Measurements from ENCODE around the gene IGSF9B.

IGSF9B gene

DNA sequence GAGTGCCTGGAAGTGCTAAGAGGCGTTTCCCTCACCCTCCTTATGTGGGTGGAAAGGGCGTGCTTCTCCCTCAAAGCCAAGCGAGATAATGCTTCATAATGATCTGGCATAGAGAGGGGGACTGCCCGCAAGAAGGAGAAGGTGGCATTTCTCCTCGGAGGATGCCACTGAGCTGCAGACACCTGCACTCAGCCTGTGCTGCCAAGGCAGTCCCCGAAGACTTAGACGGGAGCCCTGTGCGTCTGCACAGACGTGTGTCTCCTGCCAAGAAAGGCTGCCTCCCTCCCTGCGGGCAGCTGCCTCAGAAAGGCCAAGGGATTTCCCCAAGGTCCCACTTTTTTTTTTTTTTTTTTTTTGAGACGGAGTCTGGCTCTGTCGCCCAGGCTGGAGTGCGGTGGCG, 63.4 kb downstream of the IGSF9B start:
- Histone ChIP-seq H3K27ac (ENCODE audit: low read length) (no peak overlapping the region), H3K4me1 (ENCODE audit: insufficient read depth, low read length) (peaks cover 19% of the 10 kb centered on the region), H3K36me3 (ENCODE audit: insufficient read depth, low read depth, low read length) (peaks cover 10% of the 10 kb centered on the region; the same call in 1 of the 2 replicates), H3K4me3 (ENCODE audit: low read length) (no peak overlapping the region), H3K9ac (ENCODE audit: low read depth, low read length) (no peak overlapping the region), H3K9me3 (ENCODE audit: insufficient read depth, low read depth, low read length) (no peaks in the 10 kb centered on the region), H3K27me3 (ENCODE audit: insufficient read depth, low read length) (no peaks in the 10 kb centered on the region; the same call in 1 of the 2 replicates)

DNA sequence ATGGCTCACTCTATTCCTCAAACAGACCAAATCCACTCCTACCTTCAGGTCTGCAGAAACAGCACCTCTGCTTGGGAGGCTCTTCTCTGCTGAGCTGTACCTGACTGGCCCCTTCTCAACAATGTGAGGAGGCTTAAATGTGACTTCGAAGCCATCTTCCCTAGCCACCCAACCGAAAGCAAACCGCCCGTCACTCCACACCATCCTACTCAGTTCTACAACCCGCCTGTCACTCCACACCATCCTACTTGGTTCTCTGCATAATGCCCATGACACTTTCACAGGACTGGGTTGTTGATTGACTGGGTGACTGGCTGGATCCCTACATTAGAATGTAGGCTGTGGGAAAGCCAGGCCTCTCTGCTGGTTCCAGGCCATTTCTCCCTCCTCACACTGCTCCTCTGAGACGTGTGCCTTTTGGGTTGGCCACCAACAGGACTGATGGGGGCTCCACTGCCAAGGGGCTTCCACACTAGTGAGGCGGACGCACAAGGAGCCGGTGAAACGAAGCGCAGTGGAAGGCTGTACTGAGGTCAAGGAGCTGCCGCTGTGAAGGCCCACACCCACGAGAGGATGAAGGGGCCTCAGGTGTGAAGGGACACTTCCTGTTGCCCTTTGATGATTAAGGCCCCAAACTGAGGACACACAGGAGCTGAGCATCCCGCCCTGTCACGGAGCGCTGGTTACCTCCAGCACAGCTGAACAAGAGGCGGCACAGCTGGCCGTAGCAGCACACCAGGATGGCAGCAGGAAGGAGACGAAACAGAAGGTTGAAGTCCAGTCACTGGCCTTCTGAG, 64.0 kb downstream of the IGSF9B start:
- Histone ChIP-seq H3K27ac (ENCODE audit: low read length) (no peak overlapping the region), H3K4me1 (ENCODE audit: insufficient read depth, low read length) (peaks cover 19% of the 10 kb centered on the region), H3K36me3 (ENCODE audit: insufficient read depth, low read depth, low read length) (peaks cover 10% of the 10 kb centered on the region; the same call in 1 of the 2 replicates), H3K27me3 (ENCODE audit: insufficient read depth, low read length) (no peaks in the 10 kb centered on the region; the same call in 1 of the 2 replicates), H3K9ac (ENCODE audit: low read depth, low read length) (no peak overlapping the region), H3K9me3 (ENCODE audit: insufficient read depth, low read depth, low read length) (no peaks in the 10 kb centered on the region), H3K4me3 (ENCODE audit: low read length) (no peak overlapping the region)

DNA sequence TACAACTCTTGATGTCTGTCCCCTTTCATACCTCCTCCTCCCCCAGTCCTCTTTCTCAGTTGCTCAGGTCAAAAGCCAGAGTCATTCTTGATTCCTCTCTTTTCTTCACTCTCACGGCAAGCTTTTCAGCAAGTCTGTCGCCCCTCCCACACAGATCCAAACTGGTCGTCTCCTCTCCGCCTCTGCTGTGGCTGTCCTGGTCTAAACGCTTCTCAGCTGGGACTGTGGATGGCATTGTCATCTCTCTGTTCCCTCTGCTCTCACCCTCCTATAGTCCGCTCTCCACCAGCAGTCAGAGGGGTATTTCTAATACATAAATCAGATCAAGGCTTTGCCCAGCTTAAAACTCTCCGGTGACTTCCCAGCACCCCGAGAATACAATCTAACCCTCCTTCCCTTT, 64.6 kb downstream of the IGSF9B start:
- H3K27me3 ChIP-seq (ENCODE audit: insufficient read depth, low read length) = no peaks in the 10 kb centered on the region; the same call in 1 of the 2 replicates
- peaks cover 19% of the 10 kb centered on the region for H3K4me1 ChIP-seq (ENCODE audit: insufficient read depth, low read length)
- no peak overlapping the region for H3K4me3 ChIP-seq (ENCODE audit: low read length)
- no peak overlapping the region for H3K9ac ChIP-seq (ENCODE audit: low read depth, low read length)
- H3K36me3 ChIP-seq (ENCODE audit: insufficient read depth, low read depth, low read length) = peaks cover 5% of the 10 kb centered on the region; the same call in 1 of the 2 replicates
- H3K27ac ChIP-seq (ENCODE audit: low read length) = no peak overlapping the region
- H3K9me3 ChIP-seq (ENCODE audit: insufficient read depth, low read depth, low read length) = no peaks in the 10 kb centered on the region

DNA sequence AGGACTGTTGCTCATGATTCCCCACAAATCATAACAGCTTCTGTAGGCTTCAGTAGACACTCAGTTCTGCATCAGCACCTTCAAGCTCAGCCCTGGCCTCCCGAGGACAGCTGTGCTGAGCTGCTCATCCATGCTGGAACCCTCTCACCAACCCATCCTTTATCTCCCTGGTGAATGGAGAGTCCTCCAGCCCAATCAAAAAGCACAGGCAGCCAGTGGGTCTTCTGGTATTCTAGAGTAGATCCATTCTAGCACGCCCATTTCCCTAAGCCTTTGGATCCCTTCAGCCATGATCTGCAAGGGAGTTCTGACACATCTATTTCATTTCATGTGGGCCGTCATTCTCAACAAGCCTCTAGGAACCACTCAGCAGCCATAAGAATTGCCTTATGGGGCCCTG, 66.9 kb downstream of the IGSF9B start:
- no peak overlapping the region for H3K4me3 ChIP-seq (ENCODE audit: low read length)

GRCh38 chr11:133889188-133889587, 67.6 kb downstream of the IGSF9B start:
- Histone ChIP-seq H3K4me3 (ENCODE audit: low read length) (no peak overlapping the region), H3K9ac (ENCODE audit: low read depth, low read length) (no peak overlapping the region), H3K9me3 (ENCODE audit: insufficient read depth, low read depth, low read length) (no peaks in the 10 kb centered on the region), H3K36me3 (ENCODE audit: insufficient read depth, low read depth, low read length) (no peaks in the 10 kb centered on the region), H3K4me1 (ENCODE audit: insufficient read depth, low read length) (no peaks in the 10 kb centered on the region), H3K27me3 (ENCODE audit: insufficient read depth, low read length) (no peaks in the 10 kb centered on the region; the same call in 1 of the 2 replicates), H3K27ac (ENCODE audit: low read length) (no peak overlapping the region)

More for the DNA sequence above, 66.9 kb downstream of the IGSF9B start:
- Histone ChIP-seq H3K27me3 (ENCODE audit: insufficient read depth, low read length) (no peaks in the 10 kb centered on the region; the same call in 1 of the 2 replicates), H3K4me1 (ENCODE audit: insufficient read depth, low read length) (peaks cover 6% of the 10 kb centered on the region), H3K9ac (ENCODE audit: low read depth, low read length) (no peak overlapping the region), H3K36me3 (ENCODE audit: insufficient read depth, low read depth, low read length) (no peaks in the 10 kb centered on the region), H3K27ac (ENCODE audit: low read length) (no peak overlapping the region), H3K9me3 (ENCODE audit: insufficient read depth, low read depth, low read length) (no peaks in the 10 kb centered on the region)

GRCh38 chr11:133887692-133888332, 69.0 kb downstream of the IGSF9B start:
- Histone ChIP-seq H3K4me1 (ENCODE audit: insufficient read depth, low read length) (no peaks in the 10 kb centered on the region), H3K9ac (ENCODE audit: low read depth, low read length) (no peak overlapping the region)

GRCh38 chr11:133886029-133886428, 70.7 kb downstream of the IGSF9B start:
- Histone ChIP-seq H3K36me3 (ENCODE audit: insufficient read depth, low read depth, low read length) (no peaks in the 10 kb centered on the region), H3K27me3 (ENCODE audit: insufficient read depth, low read length) (no peaks in the 10 kb centered on the region; the same call in 1 of the 2 replicates), H3K9ac (ENCODE audit: low read depth, low read length) (no peak overlapping the region), H3K27ac (ENCODE audit: low read length) (no peak overlapping the region), H3K4me3 (ENCODE audit: low read length) (no peak overlapping the region), H3K4me1 (ENCODE audit: insufficient read depth, low read length) (no peaks in the 10 kb centered on the region), H3K9me3 (ENCODE audit: insufficient read depth, low read depth, low read length) (no peaks in the 10 kb centered on the region)

More at GRCh38 chr11:133887692-133888332, 69.0 kb downstream of the IGSF9B start:
- no peaks in the 10 kb centered on the region for H3K36me3 ChIP-seq (ENCODE audit: insufficient read depth, low read depth, low read length)
- no peaks in the 10 kb centered on the region for H3K9me3 ChIP-seq (ENCODE audit: insufficient read depth, low read depth, low read length)
- no peaks in the 10 kb centered on the region; the same call in 1 of the 2 replicates for H3K27me3 ChIP-seq (ENCODE audit: insufficient read depth, low read length)
- no peak overlapping the region for H3K4me3 ChIP-seq (ENCODE audit: low read length)
- H3K27ac ChIP-seq (ENCODE audit: low read length) = no peak overlapping the region

DNA sequence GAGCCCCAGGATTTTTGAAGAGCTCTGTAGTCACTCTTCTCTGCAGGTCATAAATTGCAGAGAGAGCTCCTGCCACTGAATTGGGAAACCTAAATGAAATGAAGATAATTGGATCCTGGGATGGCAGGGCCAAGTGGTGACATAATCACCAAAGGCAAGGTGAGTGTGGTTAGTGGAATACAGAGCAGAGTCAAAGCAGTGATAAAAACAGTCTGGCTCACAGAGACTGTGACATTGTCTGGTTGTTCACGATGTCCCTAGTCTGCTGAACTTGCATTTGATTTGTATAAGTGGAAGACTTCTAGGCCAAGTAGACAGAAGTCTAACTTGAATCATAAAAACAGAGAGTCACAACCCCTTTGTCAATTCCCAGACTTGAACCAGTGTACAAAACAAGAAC, 84.6 kb downstream of the IGSF9B start:
- Histone ChIP-seq H3K4me1 (ENCODE audit: insufficient read depth, low read length) (no peaks in the 10 kb centered on the region), H3K9ac (ENCODE audit: low read depth, low read length) (no peak overlapping the region), H3K9me3 (ENCODE audit: insufficient read depth, low read depth, low read length) (no peaks in the 10 kb centered on the region), H3K4me3 (ENCODE audit: low read length) (no peak overlapping the region), H3K27ac (ENCODE audit: low read length) (no peak overlapping the region), H3K36me3 (ENCODE audit: insufficient read depth, low read depth, low read length) (no peaks in the 10 kb centered on the region), H3K27me3 (ENCODE audit: insufficient read depth, low read length) (no peaks in the 10 kb centered on the region)

- H3K9ac ChIP-seq (ENCODE audit: low read depth, low read length) = no peak overlapping the region
- no peaks in the 10 kb centered on the region for H3K36me3 ChIP-seq (ENCODE audit: insufficient read depth, low read depth, low read length)
- H3K9me3 ChIP-seq (ENCODE audit: insufficient read depth, low read depth, low read length) = no peaks in the 10 kb centered on the region
- H3K4me1 ChIP-seq (ENCODE audit: insufficient read depth, low read length) = no peaks in the 10 kb centered on the region
- H3K27me3 ChIP-seq (ENCODE audit: insufficient read depth, low read length) = no peaks in the 10 kb centered on the region
- H3K27ac ChIP-seq (ENCODE audit: low read length) = no peak overlapping the region
- H3K4me3 ChIP-seq (ENCODE audit: low read length) = no peak overlapping the region
Measured at GRCh38 chr11:133867456-133867855, 89.3 kb downstream of the IGSF9B start.

GRCh38 chr11:133865466-133865865, 91.3 kb downstream of the IGSF9B start:
- Histone ChIP-seq H3K9ac (ENCODE audit: low read depth, low read length) (no peak overlapping the region), H3K4me1 (ENCODE audit: insufficient read depth, low read length) (no peaks in the 10 kb centered on the region), H3K27ac (ENCODE audit: low read length) (no peak overlapping the region), H3K36me3 (ENCODE audit: insufficient read depth, low read depth, low read length) (no peaks in the 10 kb centered on the region), H3K9me3 (ENCODE audit: insufficient read depth, low read depth, low read length) (no peaks in the 10 kb centered on the region), H3K27me3 (ENCODE audit: insufficient read depth, low read length) (no peaks in the 10 kb centered on the region), H3K4me3 (ENCODE audit: low read length) (no peak overlapping the region)

- Histone ChIP-seq H3K36me3 (ENCODE audit: insufficient read depth, low read depth, low read length) (no peaks in the 10 kb centered on the region), H3K4me1 (ENCODE audit: insufficient read depth, low read length) (no peaks in the 10 kb centered on the region), H3K4me3 (ENCODE audit: low read length) (no peak overlapping the region), H3K9me3 (ENCODE audit: insufficient read depth, low read depth, low read length) (no peaks in the 10 kb centered on the region), H3K27me3 (ENCODE audit: insufficient read depth, low read length) (no peaks in the 10 kb centered on the region), H3K27ac (ENCODE audit: low read length) (no peak overlapping the region), H3K9ac (ENCODE audit: low read depth, low read length) (no peak overlapping the region)
Measured at GRCh38 chr11:133864756-133865155, 92.0 kb downstream of the IGSF9B start.

- no peaks in the 10 kb centered on the region for H3K27me3 ChIP-seq (ENCODE audit: insufficient read depth, low read length)
- peaks cover under 1% of the 10 kb centered on the region for H3K4me1 ChIP-seq (ENCODE audit: insufficient read depth, low read length)
- H3K9me3 ChIP-seq (ENCODE audit: insufficient read depth, low read depth, low read length) = no peaks in the 10 kb centered on the region
- no peak overlapping the region for H3K4me3 ChIP-seq (ENCODE audit: low read length)
- H3K9ac ChIP-seq (ENCODE audit: low read depth, low read length) = no peak overlapping the region
- H3K36me3 ChIP-seq (ENCODE audit: insufficient read depth, low read depth, low read length) = no peaks in the 10 kb centered on the region
- H3K27ac ChIP-seq (ENCODE audit: low read length) = no peak overlapping the region
Measured at GRCh38 chr11:133860151-133860550, 96.6 kb downstream of the IGSF9B start.
